Colon (tissue), 2 donors: ENCODE measurements around the gene MAPRE2.
A peak's percentile ranks its signal among the peaks of the same experiment; 100 is the strongest.

Source experiments
- FAIRE-seq: peaks from 2 replicates; lab custom pipeline; 2012; peaks lifted over from hg19 to GRCh38; lab: Jason Lieb, UNC
- donor health status: control.
- donor health status: control.

Gene MAPRE2

DNA sequence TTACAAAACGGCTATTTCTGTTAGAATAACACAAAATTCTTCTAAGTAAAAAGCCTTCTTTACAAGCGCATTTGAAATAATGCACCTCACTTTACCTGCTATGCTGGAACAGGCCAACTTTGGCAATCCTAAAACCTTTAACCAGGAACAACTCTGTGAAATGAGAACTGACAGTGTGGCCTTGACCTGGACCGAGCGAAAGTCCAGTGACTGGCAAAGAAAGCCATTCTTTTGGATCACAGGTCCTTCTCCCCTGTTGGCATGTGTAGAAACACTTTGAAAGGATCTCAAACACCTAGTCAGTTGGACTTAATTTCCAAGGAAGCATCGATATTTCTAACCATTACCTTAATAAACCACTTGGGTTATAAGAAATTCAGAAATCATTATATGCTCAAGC lies 21.2 kb downstream of the MAPRE2 start:
- no peak for FAIRE-seq

DNA sequence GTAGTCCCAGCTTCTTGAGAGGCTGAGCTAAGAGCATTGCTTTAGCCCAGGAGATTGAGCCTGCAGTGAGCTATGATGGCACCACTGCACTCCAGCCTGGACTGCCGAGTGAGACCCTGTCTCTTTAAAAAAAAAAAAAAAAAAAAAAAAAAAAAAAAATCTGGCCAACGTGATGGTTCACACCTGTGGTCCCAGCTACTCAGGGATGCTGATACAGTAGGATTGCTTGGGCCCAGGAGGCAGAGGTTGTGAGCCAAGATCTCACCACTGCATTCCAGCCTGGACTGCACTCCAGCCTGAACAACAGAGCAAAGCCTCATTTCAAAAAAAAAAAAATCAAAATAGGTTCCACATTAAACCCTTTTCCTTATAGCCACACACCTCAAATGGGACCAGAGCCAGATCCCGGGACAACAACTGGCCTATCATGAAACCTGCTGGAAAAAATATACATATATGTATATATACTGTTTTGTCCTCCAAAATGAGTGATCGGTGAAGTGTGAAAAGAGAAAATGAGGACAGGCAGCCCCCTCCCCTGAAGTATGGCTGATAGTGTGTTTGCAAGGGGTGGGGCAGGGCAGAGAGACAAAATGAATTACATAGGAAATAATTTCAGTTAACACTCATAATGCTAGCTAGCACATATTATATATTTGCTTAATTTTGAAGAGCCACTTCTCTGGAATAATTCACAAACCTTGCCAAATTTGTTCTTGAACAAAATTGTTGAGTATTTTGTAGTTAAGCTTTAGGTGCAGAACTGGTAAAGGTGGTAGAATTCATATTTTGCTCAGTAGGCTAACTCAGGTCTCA lies 22.9 kb downstream of the MAPRE2 start:
- no peak for FAIRE-seq

DNA sequence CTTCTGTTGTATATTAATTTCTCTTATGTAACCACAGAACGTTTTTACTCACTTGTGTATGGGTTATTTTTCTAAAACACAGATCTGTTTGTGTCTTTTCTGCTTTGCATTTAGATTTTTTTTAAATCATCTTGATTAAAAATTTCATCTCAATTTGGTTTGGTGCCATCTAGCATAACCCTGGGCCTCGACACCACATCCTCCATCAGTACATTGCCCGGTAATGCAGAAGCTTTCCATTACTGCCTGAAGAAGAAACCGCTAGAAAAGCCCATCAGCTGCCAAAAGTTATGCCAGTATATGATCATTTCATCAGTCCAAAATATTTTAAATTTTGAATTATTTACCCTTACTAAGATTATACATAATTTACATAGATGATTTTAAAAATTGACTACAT lies 26.2 kb downstream of the MAPRE2 start:
- no peak for FAIRE-seq

DNA sequence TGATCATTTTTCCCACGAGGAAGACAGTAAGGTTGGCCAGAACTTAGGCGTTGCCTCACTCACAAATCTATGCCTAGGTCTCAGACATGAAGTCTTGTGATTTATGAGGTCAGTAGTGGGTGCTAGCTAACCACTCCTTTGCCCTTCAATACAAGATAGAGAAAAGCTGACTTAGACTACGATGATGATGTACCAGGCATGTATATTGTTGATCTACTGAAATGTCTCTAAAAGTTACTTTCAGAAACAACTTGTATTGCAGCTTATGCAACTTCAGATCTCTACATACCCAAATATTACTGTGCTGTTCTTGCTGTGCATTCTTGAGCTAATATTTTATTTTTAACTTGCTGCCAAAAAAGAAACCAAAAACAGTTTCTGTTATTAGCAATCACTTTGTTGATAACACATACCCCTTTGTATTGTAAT lies 30.6 kb downstream of the MAPRE2 start:
- no peak for FAIRE-seq

DNA sequence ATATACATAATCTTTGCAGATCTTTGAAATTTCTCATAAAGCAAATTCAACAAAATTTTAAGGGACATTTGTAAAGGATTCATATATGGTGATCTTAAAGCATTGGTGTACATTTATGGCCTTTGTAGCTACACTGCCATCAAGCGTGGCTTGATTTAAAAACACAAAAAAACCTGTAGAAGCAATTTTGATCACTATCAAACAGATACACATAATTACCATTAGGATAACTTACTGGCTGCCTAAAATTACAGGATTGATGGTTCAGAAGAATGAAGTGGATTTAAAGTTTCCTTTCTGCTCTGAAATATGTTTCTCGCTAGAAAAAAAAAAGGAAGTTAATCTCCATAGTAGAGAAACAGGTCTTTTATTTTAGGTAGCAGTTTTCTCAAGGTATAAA lies 31.4 kb downstream of the MAPRE2 start:
- FAIRE-seq, result no peak

DNA sequence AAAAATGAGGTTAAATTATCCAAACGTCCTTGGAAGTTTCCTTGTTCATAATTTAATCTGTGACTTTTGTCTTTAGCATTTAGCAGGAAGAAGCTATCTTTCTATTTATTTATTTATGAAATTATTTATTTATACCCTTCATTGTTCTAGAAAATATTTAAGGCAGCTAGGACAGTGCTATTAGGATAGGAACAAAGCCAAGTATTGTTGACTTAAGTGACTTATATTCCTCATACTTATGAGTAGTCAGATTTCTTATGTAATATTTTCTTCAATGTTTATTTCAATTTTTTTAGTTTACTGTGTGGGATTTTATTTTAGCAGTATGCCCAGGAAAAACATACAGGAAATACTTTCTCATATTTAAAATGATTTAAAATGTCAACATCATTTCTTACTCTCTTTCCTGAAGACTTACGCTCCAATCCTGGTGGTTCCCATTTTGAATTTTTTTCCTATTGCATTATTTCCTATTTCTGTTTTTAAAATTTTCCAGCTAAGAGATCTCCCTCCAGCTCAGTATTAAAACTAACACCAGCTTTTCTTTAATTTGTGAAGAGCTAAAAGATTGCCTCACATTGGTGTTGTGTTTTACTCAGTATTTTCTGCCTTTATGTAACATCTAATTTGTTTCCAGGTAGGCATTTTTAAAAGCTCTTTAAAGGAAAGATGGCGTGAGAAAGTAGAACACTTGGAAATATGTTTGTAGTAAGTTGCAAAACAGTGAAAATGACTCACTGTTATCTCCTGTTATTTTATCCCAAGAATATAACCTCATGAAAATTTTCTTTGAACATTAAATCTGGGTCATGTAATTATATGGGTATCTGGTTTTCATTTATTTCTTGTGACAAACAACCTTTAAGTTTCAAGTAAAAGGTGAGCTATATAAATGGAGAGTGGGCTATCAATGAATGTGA lies 32.2 kb downstream of the MAPRE2 start:
- no peak for FAIRE-seq

DNA sequence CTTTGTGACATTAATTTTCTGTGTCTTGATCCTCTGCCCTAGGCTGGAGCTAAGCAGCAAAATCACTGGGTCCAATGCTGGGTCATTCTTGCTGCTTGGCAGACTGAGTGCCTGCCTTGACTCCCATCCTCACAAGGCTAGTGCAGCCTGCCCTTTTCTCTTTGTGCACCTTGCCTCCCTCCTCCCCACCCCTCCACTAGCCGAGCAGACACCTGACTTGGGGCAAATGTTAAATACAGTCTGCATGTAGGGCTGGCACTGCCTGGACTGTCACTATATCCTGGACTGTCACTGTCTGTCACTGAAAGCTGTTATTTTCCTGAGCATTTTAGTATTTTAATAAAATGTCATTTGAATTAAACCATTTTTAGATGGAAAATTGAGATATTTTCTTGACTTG lies 33.4 kb downstream of the MAPRE2 start:
- no peak for FAIRE-seq

DNA sequence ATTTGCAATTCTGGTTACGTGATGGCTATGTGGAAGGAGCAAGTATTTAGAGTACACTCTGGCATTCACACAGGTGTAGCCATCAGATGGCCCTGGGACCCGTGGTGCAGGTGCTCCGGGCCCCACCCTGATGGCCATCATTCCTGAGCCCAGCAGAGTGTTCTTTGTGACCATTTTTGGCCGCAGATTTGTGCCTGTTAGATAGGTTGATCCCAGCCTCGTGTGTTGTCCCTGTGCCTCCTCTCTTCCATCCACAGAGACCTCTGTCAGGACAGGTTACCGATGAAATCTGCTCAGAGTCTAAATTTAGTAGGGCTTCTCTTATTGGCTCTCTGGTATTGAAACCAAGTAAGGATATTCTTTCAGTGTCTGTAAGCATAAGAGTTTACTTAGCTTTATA lies 33.9 kb downstream of the MAPRE2 start:
- FAIRE-seq, result no peak

DNA sequence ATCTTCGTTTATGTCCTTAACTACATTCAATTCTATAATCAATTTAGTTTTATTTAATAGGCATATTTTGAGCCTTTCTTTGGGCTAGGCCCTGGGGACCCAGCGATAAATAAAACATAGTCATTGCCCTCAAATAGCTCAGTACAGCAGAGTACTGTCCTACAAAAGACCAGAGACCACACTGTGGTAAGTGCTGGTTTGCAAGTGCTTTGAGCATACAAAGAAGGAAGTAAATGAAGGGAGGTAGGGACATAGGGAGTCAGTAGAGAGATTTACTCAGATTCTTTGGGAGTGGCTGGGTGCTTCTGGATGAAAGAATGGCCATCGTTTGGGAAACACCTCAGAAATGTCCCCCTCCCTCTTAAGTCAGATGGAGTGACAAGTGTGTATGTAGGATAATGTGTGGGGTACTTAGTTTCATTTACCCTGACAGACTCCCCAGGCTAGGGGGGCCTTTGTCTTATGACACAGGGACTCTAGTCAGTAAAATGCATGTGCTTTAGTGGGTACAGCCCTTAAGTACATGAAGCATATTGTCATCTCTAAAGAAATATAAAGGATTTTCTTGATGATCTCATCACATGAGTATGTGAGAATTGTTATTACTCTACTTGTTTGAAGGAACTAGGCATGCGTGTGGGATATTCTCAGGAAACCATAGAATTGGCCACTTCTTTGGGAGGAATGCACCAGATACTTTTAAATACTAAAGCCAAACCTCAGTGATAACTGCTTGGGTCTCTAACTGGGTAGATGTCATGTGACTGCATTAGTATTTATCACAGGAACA lies 35.1 kb downstream of the MAPRE2 start:
- no peak for FAIRE-seq

DNA sequence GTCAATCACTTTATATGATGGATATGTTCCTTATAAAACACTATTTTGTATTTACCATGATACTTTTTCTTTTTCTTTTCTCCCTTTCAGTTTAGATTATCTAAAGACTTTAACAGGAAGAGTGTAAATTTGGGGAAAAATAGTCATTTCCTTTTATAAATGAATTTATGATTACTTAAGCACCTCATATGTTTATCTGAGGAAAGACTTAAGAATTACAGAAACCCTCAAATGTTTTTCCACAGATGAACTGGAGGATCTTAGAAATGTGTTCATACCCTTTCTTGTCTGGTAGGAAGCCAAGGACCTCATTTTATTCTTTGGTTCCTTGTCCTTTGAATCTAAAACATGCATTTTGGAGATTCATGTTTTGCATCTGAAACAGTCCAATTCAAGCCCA lies 36.7 kb downstream of the MAPRE2 start:
- FAIRE-seq, result peak; percentile 60

DNA sequence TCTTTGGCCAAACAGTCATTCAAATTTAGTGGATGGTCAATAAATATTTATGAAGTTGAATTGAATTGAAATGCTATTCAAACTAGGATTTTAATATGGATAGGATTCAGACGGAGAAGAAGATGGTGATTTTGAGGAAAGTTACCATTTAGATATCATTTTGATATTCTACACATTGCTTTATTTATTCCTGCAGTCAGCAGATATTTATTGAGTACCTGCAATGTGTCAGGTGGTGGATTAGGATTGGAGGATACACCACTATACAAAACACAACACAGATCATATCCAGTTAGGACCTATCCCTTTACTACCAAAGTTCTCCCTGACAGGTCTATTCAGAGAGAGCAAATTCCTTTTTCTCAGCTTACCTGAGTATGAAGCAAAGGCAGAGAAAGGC lies 38.8 kb downstream of the MAPRE2 start:
- no peak for FAIRE-seq

DNA sequence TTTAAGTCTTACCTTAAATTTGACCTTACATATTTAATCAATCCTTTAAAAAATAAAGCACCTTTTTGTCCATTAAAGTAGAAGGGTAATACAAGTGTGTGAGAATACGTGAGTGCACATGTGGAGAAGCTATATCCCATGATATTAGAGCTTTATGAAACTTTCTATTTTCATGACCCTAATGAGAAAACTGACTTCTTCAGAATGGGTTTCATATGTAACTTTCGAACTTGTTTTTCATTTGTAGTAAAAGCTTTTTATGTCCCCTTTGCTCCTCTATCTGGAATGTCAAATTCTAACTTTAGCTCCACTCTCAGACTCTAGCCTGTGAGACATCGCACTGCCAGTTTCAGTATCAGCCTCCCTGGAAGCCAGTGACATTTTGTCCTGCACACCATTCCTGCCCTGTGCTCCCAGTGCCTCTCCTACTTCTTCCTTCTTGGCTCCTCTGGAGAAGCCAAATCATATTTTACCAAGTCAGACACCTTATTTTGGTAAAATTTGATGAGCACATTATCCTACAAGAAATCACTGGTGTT lies 42.0 kb downstream of the MAPRE2 start:
- no peak for FAIRE-seq

DNA sequence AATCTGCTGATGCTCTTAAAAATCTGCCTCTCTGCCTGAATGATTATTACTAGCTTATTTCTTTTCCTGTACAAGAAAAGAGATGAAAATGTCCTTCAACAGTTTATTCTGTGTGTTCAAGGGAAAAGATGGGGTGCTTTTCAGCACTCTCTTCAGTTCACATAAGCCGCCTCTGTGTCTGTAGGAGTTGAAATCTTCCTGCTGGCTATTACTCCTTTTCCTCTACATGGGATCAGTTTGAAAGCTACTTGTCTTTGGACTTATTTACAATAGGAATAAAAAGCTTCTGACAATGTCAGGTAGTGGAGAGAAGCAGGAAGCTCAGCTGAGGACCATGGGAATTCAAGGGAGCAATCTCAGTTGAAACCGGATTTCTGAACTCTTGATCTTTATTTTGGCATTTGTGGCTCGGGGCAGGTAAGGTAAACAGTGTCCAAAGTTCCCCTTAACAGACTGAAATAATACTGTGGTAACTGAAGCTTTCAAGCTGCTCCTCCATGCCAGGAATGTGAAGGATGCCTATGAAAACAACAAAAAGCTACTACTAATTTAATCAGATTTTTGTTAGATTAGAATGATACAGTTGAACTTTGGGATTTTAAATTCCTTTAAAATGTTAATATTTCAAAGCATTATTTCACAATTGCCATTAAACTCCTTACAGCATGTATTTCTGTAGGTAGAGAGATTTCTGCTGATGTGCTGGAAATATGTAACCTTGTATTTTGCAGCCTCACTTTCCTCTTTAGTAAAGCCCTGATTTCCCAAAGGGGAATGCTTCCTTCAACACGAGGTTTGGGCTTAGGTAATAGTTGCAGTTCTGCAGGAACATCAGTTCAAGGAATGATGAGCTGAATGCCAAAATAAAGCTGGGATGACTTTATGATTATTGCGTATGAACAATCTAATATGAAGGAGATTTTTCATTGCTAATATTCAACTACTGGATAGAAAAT lies 43.6 kb downstream of the MAPRE2 start:
- FAIRE-seq, result no peak

DNA sequence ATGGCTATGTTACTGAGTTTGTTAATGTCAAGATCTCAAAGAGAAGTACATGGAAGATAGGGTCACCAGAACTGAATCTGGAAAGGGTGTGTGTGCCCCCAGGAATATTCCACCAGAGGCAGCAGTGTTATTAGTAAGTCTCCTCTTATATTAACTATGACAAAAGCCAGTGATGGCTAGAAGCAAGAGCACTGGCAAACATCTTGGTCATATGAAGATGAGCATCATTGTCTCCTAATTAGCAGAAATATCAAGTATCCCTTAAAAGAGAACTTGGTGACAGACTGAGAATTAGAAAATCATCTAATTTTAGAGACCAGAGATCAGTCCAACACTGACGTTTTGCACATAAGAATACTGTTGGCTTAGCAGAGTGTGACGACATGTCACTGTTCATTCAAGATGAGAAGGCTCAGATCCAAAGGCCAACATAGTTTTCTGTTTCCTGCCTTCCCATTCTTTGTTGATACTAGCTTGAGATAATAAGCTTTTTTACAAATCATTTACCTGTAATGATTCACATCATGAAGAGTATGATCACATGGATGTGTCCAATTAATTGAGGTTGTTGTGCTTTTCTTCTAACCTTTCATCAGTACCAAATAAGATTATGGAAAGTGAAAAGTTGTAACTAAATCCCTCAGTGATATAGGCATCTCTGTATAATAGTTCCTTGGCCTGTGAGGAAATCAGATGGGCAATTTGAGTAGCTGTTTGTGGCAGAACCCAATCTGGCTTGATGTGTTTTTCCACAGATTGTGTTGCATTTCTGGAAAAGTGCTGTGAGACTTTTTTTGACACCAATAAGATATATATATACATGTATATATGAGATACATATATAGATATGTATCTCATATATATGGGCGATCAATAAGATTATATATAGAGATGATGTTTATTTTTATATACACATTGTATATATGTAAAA lies 44.5 kb downstream of the MAPRE2 start:
- no peak for FAIRE-seq

DNA sequence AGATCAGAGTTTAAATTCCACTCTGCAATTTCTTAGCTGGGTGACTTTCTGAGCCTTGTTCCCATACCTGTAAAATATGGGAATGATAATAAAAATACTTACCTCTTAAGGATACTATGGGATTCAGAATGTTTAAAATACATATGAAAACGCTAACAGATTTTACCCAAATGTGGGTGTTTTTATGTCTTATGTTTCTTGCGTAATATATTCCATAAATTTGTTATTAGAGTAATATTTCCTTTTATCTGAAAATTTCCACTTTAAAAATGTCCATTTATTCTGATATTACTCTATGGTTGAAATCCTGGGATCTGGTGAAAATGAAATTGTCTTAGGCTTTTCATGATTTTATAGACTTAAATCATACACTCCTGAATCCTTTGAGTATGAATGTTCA lies 45.5 kb downstream of the MAPRE2 start:
- FAIRE-seq, result no peak

DNA sequence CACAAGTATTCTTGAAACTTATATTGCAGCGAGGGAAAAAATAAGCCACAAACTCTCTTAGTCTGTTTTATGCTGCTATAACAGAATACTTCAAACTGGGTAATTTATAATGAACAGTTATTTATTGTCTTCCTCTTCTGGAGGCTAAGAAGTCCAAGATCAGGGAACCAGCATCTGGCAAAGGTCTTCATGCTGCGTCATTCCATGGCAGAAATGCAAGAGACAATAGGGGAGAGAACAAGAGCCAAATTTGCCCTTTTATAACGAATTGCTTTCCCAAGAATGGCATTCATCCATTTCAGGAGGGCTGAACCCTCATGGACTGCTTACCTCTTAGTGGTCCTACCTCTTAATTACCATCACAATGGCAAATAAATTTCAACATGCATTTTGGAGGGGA lies 46.5 kb downstream of the MAPRE2 start:
- no peak for FAIRE-seq

DNA sequence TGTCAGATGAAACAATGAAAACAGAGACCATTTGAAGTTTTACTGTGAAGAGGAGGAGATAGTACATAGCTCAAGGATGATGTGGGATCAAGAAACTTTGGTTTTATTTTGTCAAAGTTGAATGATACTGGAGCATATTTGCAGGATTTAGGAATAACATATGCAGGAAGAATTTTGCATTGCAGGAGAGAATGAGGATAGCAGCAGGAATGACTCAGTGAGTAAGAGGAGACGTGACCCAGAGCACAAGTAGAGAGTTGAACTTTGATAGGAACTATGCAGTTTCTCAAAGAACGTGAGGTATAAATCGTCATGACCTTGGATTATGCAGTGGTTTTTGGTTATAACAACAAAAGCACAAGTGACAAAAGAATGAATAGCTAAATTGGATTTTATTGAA lies 47.7 kb downstream of the MAPRE2 start:
- no peak for FAIRE-seq

DNA sequence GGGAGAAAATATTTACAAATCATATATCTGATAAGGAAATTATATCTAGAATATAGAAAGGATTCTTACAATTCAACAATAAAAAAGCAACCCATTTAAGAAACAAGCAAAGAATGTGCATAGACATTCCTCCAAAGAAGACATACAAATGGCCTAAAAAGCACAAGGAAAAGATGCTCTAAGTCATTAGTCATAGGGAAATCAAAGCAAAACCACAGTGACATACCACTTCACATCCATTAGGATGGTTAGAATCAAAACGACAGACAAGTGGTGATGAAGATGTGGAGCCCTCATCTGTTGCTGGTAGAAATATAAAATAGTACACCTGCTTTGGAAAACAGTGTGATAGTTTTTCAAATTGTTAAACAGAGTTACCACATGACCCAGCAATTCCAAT lies 48.2 kb downstream of the MAPRE2 start:
- no peak for FAIRE-seq

DNA sequence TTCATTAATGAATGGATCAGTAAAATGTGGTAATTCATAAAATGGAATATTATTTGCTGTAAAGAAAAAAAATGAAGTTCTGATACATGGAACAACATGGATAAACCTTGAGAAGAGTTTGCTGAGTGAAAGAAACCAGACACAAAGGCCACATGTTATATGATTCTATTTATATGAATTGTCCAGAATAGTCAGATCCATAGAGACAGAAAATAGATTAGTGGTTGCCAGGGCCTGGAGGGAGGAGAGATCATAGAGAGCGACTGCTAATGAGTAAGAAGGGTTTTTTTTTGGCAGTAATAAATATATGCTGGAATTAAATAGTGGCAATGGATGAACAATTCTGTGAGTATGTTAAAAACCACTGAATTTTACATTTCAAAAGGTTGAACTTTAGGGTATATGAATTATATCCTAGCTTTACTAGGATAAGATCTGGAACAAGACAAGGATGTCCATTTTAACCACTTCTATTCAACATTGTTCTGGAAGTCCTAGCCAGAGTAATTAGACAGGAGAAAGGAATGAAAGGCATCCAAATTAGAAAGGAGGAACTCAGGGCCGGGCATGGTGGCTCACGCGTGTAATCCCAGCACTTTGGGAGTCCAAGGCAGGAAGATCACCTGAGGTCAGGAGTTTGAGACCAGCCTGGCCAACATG lies 48.8 kb downstream of the MAPRE2 start:
- no peak for FAIRE-seq
